IPS-18a (cell line): ENCODE measurements around the gene SIRPB1.
"Not testable (repeated sequence)": the region's sequence is repeated elsewhere in the genome, so short reads cannot be mapped to it uniquely, and the experiment has no call there.

Experiments
- H3K27ac ChIP-seq: one replicate; pipeline ENCODE4 v1.5.1; 2013; ENCODE audit warnings: low read length
- H3K27me3 ChIP-seq: one replicate; pipeline ENCODE4 v1.6.1; 2013; ENCODE audit warnings: mild to moderate bottlenecking, low read length; ENCODE audit not compliant: control insufficient read depth, insufficient read depth
- H3K36me3 ChIP-seq: one replicate; pipeline ENCODE4 v1.6.1; 2013; ENCODE audit warnings: low read depth, low read length; ENCODE audit not compliant: control insufficient read depth
- H3K4me1 ChIP-seq: one replicate; pipeline ENCODE4 v1.6.1; 2013; ENCODE audit warnings: low read depth, low read length; ENCODE audit not compliant: control insufficient read depth
- H3K4me3 ChIP-seq: one replicate; pipeline ENCODE4 v1.5.1; 2013; ENCODE audit warnings: low read length
- H3K9ac ChIP-seq: one replicate; pipeline ENCODE4 v1.6.1; 2013; ENCODE audit warnings: mild to moderate bottlenecking, low read length, moderate library complexity
- H3K9me3 ChIP-seq: one replicate; pipeline ENCODE4 v1.6.1; 2013; ENCODE audit warnings: low read depth, low read length; ENCODE audit not compliant: control insufficient read depth

Gene SIRPB1

GRCh38 chr20:1622450-1622849 is 2.6 kb upstream of the SIRPB1 start:
- no peaks in the 10 kb centered on the region for H3K4me1 ChIP-seq
- H3K27me3 ChIP-seq, result no peaks in the 10 kb centered on the region
- no peak overlapping the region for H3K27ac ChIP-seq
- H3K36me3 ChIP-seq, result no peaks in the 10 kb centered on the region
- no peaks in the 10 kb centered on the region for H3K9me3 ChIP-seq
- H3K9ac ChIP-seq, result no peak overlapping the region
- no peak overlapping the region for H3K4me3 ChIP-seq

- H3K27ac ChIP-seq, result no peak overlapping the region
- H3K9me3 ChIP-seq, result no peaks in the 10 kb centered on the region
- no peaks in the 10 kb centered on the region for H3K4me1 ChIP-seq
- H3K27me3 ChIP-seq, result no peaks in the 10 kb centered on the region
- H3K4me3 ChIP-seq, result no peak overlapping the region
- H3K36me3 ChIP-seq, result no peaks in the 10 kb centered on the region
- H3K9ac ChIP-seq, result no peak overlapping the region
Observed at GRCh38 chr20:1621316-1621715, 1.5 kb upstream of the SIRPB1 start.

GRCh38 chr20:1618954-1619540 is 762 bp downstream of the SIRPB1 start:
- Histone ChIP-seq H3K9me3 (no peaks in the 10 kb centered on the region), H3K27me3 (no peaks in the 10 kb centered on the region), H3K4me3 (no peak overlapping the region), H3K27ac (no peak overlapping the region), H3K36me3 (no peaks in the 10 kb centered on the region), H3K9ac (no peak overlapping the region), H3K4me1 (no peaks in the 10 kb centered on the region)

- Histone ChIP-seq H3K36me3 (no peaks in the 10 kb centered on the region), H3K4me3 (no peak overlapping the region), H3K9ac (no peak overlapping the region), H3K9me3 (no peaks in the 10 kb centered on the region), H3K27ac (no peak overlapping the region), H3K4me1 (no peaks in the 10 kb centered on the region), H3K27me3 (no peaks in the 10 kb centered on the region)
Observed at GRCh38 chr20:1618479-1618878, 1.3 kb downstream of the SIRPB1 start.

GRCh38 chr20:1616858-1617434 is 2.9 kb downstream of the SIRPB1 start:
- Histone ChIP-seq H3K36me3 (no peaks in the 10 kb centered on the region), H3K27ac (no peak overlapping the region), H3K9ac (no peak overlapping the region), H3K4me3 (no peak overlapping the region), H3K4me1 (no peaks in the 10 kb centered on the region), H3K9me3 (no peaks in the 10 kb centered on the region), H3K27me3 (no peaks in the 10 kb centered on the region)

- not testable (repeated sequence) for H3K36me3 ChIP-seq, H3K4me3 ChIP-seq, H3K9me3 ChIP-seq, H3K9ac ChIP-seq, H3K27ac ChIP-seq, H3K4me1 ChIP-seq, H3K27me3 ChIP-seq
Observed at GRCh38 chr20:1610404-1610803, 9.4 kb downstream of the SIRPB1 start.

- not testable (repeated sequence) for H3K4me1 ChIP-seq, H3K27me3 ChIP-seq, H3K27ac ChIP-seq, H3K4me3 ChIP-seq, H3K9ac ChIP-seq, H3K9me3 ChIP-seq, H3K36me3 ChIP-seq
Observed at GRCh38 chr20:1608678-1609347, 11.0 kb downstream of the SIRPB1 start.

GRCh38 chr20:1600736-1601135 is 19.1 kb downstream of the SIRPB1 start:
- Histone ChIP-seq H3K4me1 (no peaks in the 10 kb centered on the region), H3K9me3 (no peaks in the 10 kb centered on the region), H3K4me3 (no peak overlapping the region), H3K36me3 (no peaks in the 10 kb centered on the region), H3K27ac (no peak overlapping the region), H3K27me3 (no peaks in the 10 kb centered on the region), H3K9ac (no peak overlapping the region)

GRCh38 chr20:1595333-1595732 is 24.5 kb downstream of the SIRPB1 start:
- H3K27ac ChIP-seq, result no peak overlapping the region
- H3K27me3 ChIP-seq, result no peaks in the 10 kb centered on the region
- H3K36me3 ChIP-seq, result no peaks in the 10 kb centered on the region
- H3K4me3 ChIP-seq, result no peak overlapping the region
- no peaks in the 10 kb centered on the region for H3K9me3 ChIP-seq
- H3K9ac ChIP-seq, result no peak overlapping the region
- H3K4me1 ChIP-seq, result no peaks in the 10 kb centered on the region

GRCh38 chr20:1588533-1589460 is 31.0 kb downstream of the SIRPB1 start:
- no peak overlapping the region for H3K4me3 ChIP-seq
- H3K27me3 ChIP-seq, result no peaks in the 10 kb centered on the region
- H3K36me3 ChIP-seq, result no peaks in the 10 kb centered on the region
- H3K9ac ChIP-seq, result no peak overlapping the region
- H3K9me3 ChIP-seq, result no peaks in the 10 kb centered on the region
- H3K27ac ChIP-seq, result no peak overlapping the region
- H3K4me1 ChIP-seq, result no peaks in the 10 kb centered on the region

GRCh38 chr20:1587781-1588532 is 31.9 kb downstream of the SIRPB1 start:
- Histone ChIP-seq H3K27ac (no peak overlapping the region), H3K4me1 (no peaks in the 10 kb centered on the region), H3K9ac (no peak overlapping the region)

More at GRCh38 chr20:1587781-1588532, 31.9 kb downstream of the SIRPB1 start:
- Histone ChIP-seq H3K9me3 (no peaks in the 10 kb centered on the region), H3K36me3 (no peaks in the 10 kb centered on the region), H3K4me3 (no peak overlapping the region), H3K27me3 (no peaks in the 10 kb centered on the region)
